ENCODE results near the gene SLC38A4. TPM values are rescaled to one million over a fixed set of nuclear protein-coding genes. Genes with fewer than 3 reads are reported as not detected.

SLC38A4 gene
- total and polyA plus RNA-seq, 2 of the 8 experiments (the other 6 are each of a cell fraction or from before 2014, with no cell fraction given) = 6.7 to 15.4 TPM

DNA sequence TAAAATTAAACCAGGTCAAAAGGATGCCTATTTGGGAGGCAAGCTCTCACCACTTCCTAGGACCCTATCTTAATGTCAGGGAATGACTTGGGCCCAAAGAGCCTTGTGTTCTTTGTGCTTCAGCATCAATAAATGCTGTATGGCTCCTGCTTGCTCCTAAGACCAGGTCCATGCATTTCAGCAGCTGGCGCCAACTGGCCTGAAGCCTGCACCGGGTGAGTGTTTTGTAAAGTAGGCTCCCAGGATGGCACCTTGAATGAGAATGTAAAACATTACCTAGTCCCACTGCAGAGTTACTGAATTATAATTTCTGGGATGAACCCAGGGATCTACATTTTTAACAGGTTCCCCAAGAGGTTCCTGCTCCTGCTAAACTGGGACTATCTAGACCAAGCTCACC is 16.1 kb upstream of the SLC38A4 start (continued):
- TF ChIP-seq POU5F1 (IDR thresholded peaks at IDR 0.05; ENCODE audit: low read depth, low read length) (no peak), SIRT6 (IDR thresholded peaks at IDR 0.05; ENCODE audit: low read length) (no peak), POLR2A (IDR thresholded peaks at IDR 0.05; ENCODE audit: control extremely low read depth in 1 of 2, low read depth in 2 of 2, low read length in 2 of 2) (no peak), KDM5A (IDR thresholded peaks at IDR 0.05; ENCODE audit: low read length) (no peak), CBX5 (IDR thresholded peaks at IDR 0.05; ENCODE audit: low read depth, low read length) (no peak), JUND (IDR thresholded peaks at IDR 0.05; ENCODE audit: low read length) (no peak)
